HEK293 (cell line): ENCODE results near the gene RPS28.

Source experiments
- CTCF ChIA-PET: fragments of 350-600 bp; formaldehyde crosslinking; extraction: SDS; loops from one replicate; lab custom pipeline; 2021; ENCODE audit warnings: antibody characterized with exemption; lab: Yijun Ruan, JAX
- POLR2A ChIA-PET: fragments of 300-600 bp; formaldehyde crosslinking; extraction: SDS; loops from one replicate; lab custom pipeline; 2020; ENCODE audit warnings: antibody characterized with exemption, inconsistent platforms; lab: Yijun Ruan, JAX
- H3K27ac ChIP-seq: fragments of 200-500 bp; sonication (Bioruptor generic); 2 replicates; pipeline ENCODE4 v1.5.1; 2014; ENCODE audit warnings: low read depth, low read length, control low read depth, inconsistent platforms; ENCODE audit errors: extremely low read depth
- H3K36me3 ChIP-seq, 2 experiments: fragments of 200-500 bp in 1 of 2; sonication (Bioruptor generic) in 1 of 2; 1 replicate in 1 of 2; 2 replicates in 1 of 2; pipeline ENCODE4 v1.5.1; 2014 to 2017; ENCODE audit warnings: inconsistent platforms in 2 of 2, low read length in 2 of 2; ENCODE audit not compliant: control insufficient read depth in 2 of 2, insufficient read depth in 1 of 2
- H3K4me1 ChIP-seq: fragments of 200-500 bp; sonication (Bioruptor generic); 2 replicates; pipeline ENCODE4 v1.5.1; 2014; ENCODE audit warnings: mild to moderate bottlenecking, low read length, inconsistent platforms; ENCODE audit not compliant: control insufficient read depth, insufficient read depth
- H3K4me3 ChIP-seq: 2 replicates; pipeline ENCODE4 v1.5.1; 2011; ENCODE audit warnings: low read depth, mild to moderate bottlenecking, control low read depth, low read length, moderate library complexity
- H3K9me3 ChIP-seq: fragments of 200-500 bp; sonication (Bioruptor generic); 2 replicates; pipeline ENCODE4 v1.5.1; 2014; ENCODE audit warnings: low read depth, low read length, inconsistent platforms; ENCODE audit not compliant: control insufficient read depth, insufficient read depth
- EGR2 ChIP-seq: fragments of 450-650 bp; formaldehyde crosslinking; IDR thresholded peaks from 2 replicates; pipeline ENCODE4 v1.5.1; 2016; ENCODE audit warnings: low read depth, missing biosample characterization, missing genetic modification characterization
- FEZF1 ChIP-seq: fragments of 450-650 bp; formaldehyde crosslinking; IDR thresholded peaks from 2 replicates; pipeline ENCODE4 v1.5.1; 2016; ENCODE audit warnings: missing biosample characterization, missing genetic modification characterization
- GLI2 ChIP-seq: fragments of 450-650 bp; formaldehyde crosslinking; IDR thresholded peaks from 2 replicates; pipeline ENCODE4; 2017; ENCODE audit warnings: missing biosample characterization, missing genetic modification characterization, low read depth, borderline replicate concordance
- SP2 ChIP-seq: fragments of 450-650 bp; formaldehyde crosslinking; IDR thresholded peaks from 2 replicates; pipeline ENCODE4 v1.5.1; 2016; ENCODE audit warnings: missing biosample characterization, missing genetic modification characterization
- ZBTB21 ChIP-seq: fragments of 450-650 bp; formaldehyde crosslinking; IDR thresholded peaks from 2 replicates; pipeline ENCODE4 v1.5.1; 2017; ENCODE audit warnings: missing biosample characterization, missing genetic modification characterization
- ZBTB26 ChIP-seq: fragments of 450-650 bp; formaldehyde crosslinking; optimal IDR thresholded peaks from 2 replicates; pipeline ENCODE3; 2016; ENCODE audit warnings: missing biosample characterization, mild to moderate bottlenecking, missing genetic modification characterization
- ZBTB49 ChIP-seq: fragments of 450-650 bp; formaldehyde crosslinking; IDR thresholded peaks from 2 replicates; pipeline ENCODE4 v1.5.1; 2016; ENCODE audit warnings: missing biosample characterization, missing genetic modification characterization, low read depth
- ZBTB6 ChIP-seq: fragments of 450-650 bp; formaldehyde crosslinking; IDR thresholded peaks from 2 replicates; pipeline ENCODE4 v1.5.1; 2017; ENCODE audit warnings: missing biosample characterization, missing genetic modification characterization
- ZBTB7A ChIP-seq: fragments of 450-650 bp; formaldehyde crosslinking; IDR thresholded peaks from 2 replicates; pipeline ENCODE4 v1.5.1; 2016; ENCODE audit warnings: low read depth, missing biosample characterization, missing genetic modification characterization
- ZBTB8A ChIP-seq: fragments of 450-650 bp; formaldehyde crosslinking; IDR thresholded peaks from 2 replicates; pipeline ENCODE4 v1.5.1; 2016; ENCODE audit warnings: missing biosample characterization, missing genetic modification characterization
- ZFHX2 ChIP-seq: fragments of 450-650 bp; formaldehyde crosslinking; conservative IDR thresholded peaks from 2 replicates; pipeline ENCODE4 v1.5.1; 2016; ENCODE audit warnings: missing biosample characterization, missing genetic modification characterization
- ZNF10 ChIP-seq: fragments of 450-650 bp; formaldehyde crosslinking; IDR thresholded peaks from 2 replicates; pipeline ENCODE4 v1.5.1; 2017; ENCODE audit warnings: missing biosample characterization, missing genetic modification characterization
- ZNF146 ChIP-seq: fragments of 450-650 bp; formaldehyde crosslinking; IDR thresholded peaks from 2 replicates; pipeline ENCODE4 v1.5.1; 2016; ENCODE audit warnings: missing biosample characterization, missing genetic modification characterization
- ZNF16 ChIP-seq: fragments of 450-650 bp; formaldehyde crosslinking; IDR thresholded peaks from 2 replicates; pipeline ENCODE4 v1.5.1; 2016; ENCODE audit warnings: low read depth, missing biosample characterization, missing genetic modification characterization
- ZNF2 ChIP-seq: fragments of 450-650 bp; formaldehyde crosslinking; IDR thresholded peaks from 2 replicates; pipeline ENCODE4 v1.5.1; 2016; ENCODE audit warnings: missing biosample characterization, missing genetic modification characterization
- ZNF214 ChIP-seq: fragments of 450-650 bp; formaldehyde crosslinking; IDR thresholded peaks from 2 replicates; pipeline ENCODE4 v1.5.1; 2017; ENCODE audit warnings: missing biosample characterization, mild to moderate bottlenecking, missing genetic modification characterization, borderline replicate concordance
- ZNF23 ChIP-seq: fragments of 450-650 bp; formaldehyde crosslinking; IDR thresholded peaks from 2 replicates; pipeline ENCODE4 v1.5.1; 2016; ENCODE audit warnings: missing biosample characterization, missing genetic modification characterization, borderline replicate concordance
- ZNF394 ChIP-seq: fragments of 450-650 bp; formaldehyde crosslinking; IDR thresholded peaks from 2 replicates; pipeline ENCODE4 v1.5.1; 2016; ENCODE audit warnings: missing biosample characterization, missing genetic modification characterization, mild to moderate bottlenecking, moderate library complexity, borderline replicate concordance
- ZNF398 ChIP-seq: fragments of 450-650 bp; formaldehyde crosslinking; IDR thresholded peaks from 2 replicates; pipeline ENCODE4 v1.5.1; 2017; ENCODE audit warnings: missing biosample characterization, missing genetic modification characterization
- ZNF449 ChIP-seq: fragments of 450-650 bp; formaldehyde crosslinking; IDR thresholded peaks from 2 replicates; pipeline ENCODE4 v1.5.1; 2017; ENCODE audit warnings: missing biosample characterization, mild to moderate bottlenecking, missing genetic modification characterization, moderate library complexity
- ZNF639 ChIP-seq: fragments of 450-650 bp; formaldehyde crosslinking; IDR thresholded peaks from 2 replicates; pipeline ENCODE4 v1.5.1; 2016; ENCODE audit warnings: missing biosample characterization, missing genetic modification characterization
- ZNF692 ChIP-seq: fragments of 450-650 bp; formaldehyde crosslinking; IDR thresholded peaks from 2 replicates; pipeline ENCODE4 v1.5.1; 2016; ENCODE audit warnings: missing biosample characterization, missing genetic modification characterization
- ZNF830 ChIP-seq: fragments of 450-650 bp; IDR thresholded peaks from 2 replicates; pipeline ENCODE4 v1.5.0; 2018; ENCODE audit warnings: missing biosample characterization, missing genetic modification characterization, low read depth, mild to moderate bottlenecking, moderate library complexity

Gene RPS28

GRCh38 chr19:8334458-8335342, 13.4 kb downstream of the RPS28 start:
- POLR2A ChIA-PET = interaction anchor here (0.6 to 2.9 kb wide), 3 partner anchors 10 to 68 kb away, joined by 5 to 22 read pairs (median 9); partner anchors contain the start of genes NDUFA7 and RPS28
- no peaks in the 10 kb centered on the region for H3K36me3 ChIP-seq
- no peaks in the 10 kb centered on the region; the same call in 1 of the 2 replicates for H3K4me1 ChIP-seq
- peak overlapping the region; percentile 21; the same call in 1 of the 2 replicates for H3K27ac ChIP-seq
- H3K4me3 ChIP-seq = peak overlapping the region; percentile 31
- H3K9me3 ChIP-seq = no peaks in the 10 kb centered on the region
- CTCF ChIA-PET = interaction anchor here (0.6 to 1.2 kb wide), 5 partner anchors 10 to 245 kb away, joined by 3 to 5 read pairs (median 3); no protein-coding TSS in a partner anchor
- TF ChIP-seq ZNF2 (tag by site-specific recombination) = 0 out of 2 replicates have a peak, but pooled peaks have one; percentile 16
- no peak for TF ChIP-seq GLI2 (tag by site-specific recombination)
- TF ChIP-seq ZBTB6 (tag by site-specific recombination) = peak; percentile 74
- peak; percentile 55 for TF ChIP-seq ZBTB26 (tag by site-specific recombination)
- TF ChIP-seq ZNF639 = no peak
- TF ChIP-seq ZNF16 (tag by site-specific recombination) = no peak
- TF ChIP-seq ZBTB21 (tag by site-specific recombination) = no peak
- no peak for TF ChIP-seq ZBTB49 (tag by site-specific recombination)
- peak; percentile 80; the same call in 1 of the 2 replicates for TF ChIP-seq ZNF10 (tag by site-specific recombination)
- TF ChIP-seq EGR2 (tag by site-specific recombination) = peak; percentile 37; the same call in 1 of the 2 replicates
- TF ChIP-seq SP2 (tag by site-specific recombination) = no peak
- peak; percentile 50; the same call in 1 of the 2 replicates for TF ChIP-seq ZNF692
- TF ChIP-seq ZFHX2 = peak; percentile 89
- TF ChIP-seq ZNF23 (tag by site-specific recombination) = no peak
- peak; percentile 11; the same call in 1 of the 2 replicates for TF ChIP-seq ZNF146
- no peak for TF ChIP-seq ZNF830
- no peak for TF ChIP-seq ZBTB7A (tag by site-specific recombination)
- TF ChIP-seq FEZF1 (tag by site-specific recombination) = no peak
- TF ChIP-seq ZBTB8A (tag by site-specific recombination) = peak; percentile 60; the same call in 1 of the 2 replicates
- TF ChIP-seq ZNF398 (tag by site-specific recombination) = peak; percentile 23; the same call in 1 of the 2 replicates
- 0 out of 2 replicates have a peak, but pooled peaks have one; percentile 7 for TF ChIP-seq ZNF449 (tag by site-specific recombination)
- no peak for TF ChIP-seq ZNF394 (tag by site-specific recombination)
- no peak for TF ChIP-seq ZNF214 (tag by site-specific recombination)
